ENCODE results near the gene CENPN.

CENPN gene

GRCh38 chr16:81035398-81035974 is 28.5 kb downstream of the CENPN start, which contains the start of gene ATMIN:
Gene ATMIN, plus strand, starts transcription at chr16:81035842. Its CDS starts 29 bp downstream, at chr16:81035871.
- in situ Hi-C loops (cut with MboI; ENCODE audit: low sequenced_read_pairs, unreplicated experiment) = no loop called here
- DNase-seq (ENCODE audit: low spot score) = peak; percentile 98

GRCh38 chr16:81035975-81036750 is 29.1 kb downstream of the CENPN start:
- in situ Hi-C loops (cut with MboI; ENCODE audit: low sequenced_read_pairs, unreplicated experiment) = no loop called here
- TF ChIP-seq CTCF (IDR thresholded peaks at IDR 0.05; ENCODE audit: borderline replicate concordance, control extremely low read depth, extremely low read depth, insufficient read depth, missing control alignments) = no peak
- peak; percentile 73 for DNase-seq (ENCODE audit: low spot score)

More at GRCh38 chr16:81035398-81035974, 28.5 kb downstream of the CENPN start, which contains the start of gene ATMIN:
- TF ChIP-seq CTCF (IDR thresholded peaks at IDR 0.05; ENCODE audit: borderline replicate concordance, control extremely low read depth, extremely low read depth, insufficient read depth, missing control alignments) = peak; percentile 99

GRCh38 chr16:81036751-81037350 is 29.8 kb downstream of the CENPN start:
- in situ Hi-C loops (cut with MboI; ENCODE audit: low sequenced_read_pairs, unreplicated experiment) = no loop called here
- no peak for TF ChIP-seq CTCF (IDR thresholded peaks at IDR 0.05; ENCODE audit: borderline replicate concordance, control extremely low read depth, extremely low read depth, insufficient read depth, missing control alignments)
- DNase-seq (ENCODE audit: low spot score) = no peak

GRCh38 chr16:81040131-81040530 is 33.1 kb downstream of the CENPN start:
- no peak for TF ChIP-seq CTCF (IDR thresholded peaks at IDR 0.05; ENCODE audit: borderline replicate concordance, control extremely low read depth, extremely low read depth, insufficient read depth, missing control alignments)
- no peak for DNase-seq (ENCODE audit: low spot score)
- in situ Hi-C loops (cut with MboI; ENCODE audit: low sequenced_read_pairs, unreplicated experiment) = no loop called here

- TF ChIP-seq CTCF (IDR thresholded peaks at IDR 0.05; ENCODE audit: borderline replicate concordance, control extremely low read depth, extremely low read depth, insufficient read depth, missing control alignments) = no peak
- in situ Hi-C loops (cut with MboI; ENCODE audit: low sequenced_read_pairs, unreplicated experiment) = no loop called here
- DNase-seq (ENCODE audit: low spot score) = no peak
Measured at GRCh38 chr16:81040842-81041241, 33.8 kb downstream of the CENPN start.

- no peak for TF ChIP-seq CTCF (IDR thresholded peaks at IDR 0.05; ENCODE audit: borderline replicate concordance, control extremely low read depth, extremely low read depth, insufficient read depth, missing control alignments)
- DNase-seq (ENCODE audit: low spot score) = no peak
- in situ Hi-C loops (cut with MboI; ENCODE audit: low sequenced_read_pairs, unreplicated experiment) = no loop called here
Measured at GRCh38 chr16:81041696-81042095, 34.7 kb downstream of the CENPN start.
